Endothelial cell (in vitro differentiated cells): ENCODE data around the gene TNFSF18. TPM values are rescaled to one million over a fixed set of nuclear protein-coding genes. Genes with fewer than 3 reads are reported as not detected.

Source experiments
- DNase-seq: peaks from one replicate; pipeline ENCODE4 v3.0.0; 2021; ENCODE audit warnings: low spot score
- H3K27ac Mint-ChIP-seq: one replicate; pipeline ENCODE4 v1.8.0; 2021; ENCODE audit warnings: mixed read lengths, inconsistent platforms; ENCODE audit not compliant: unreplicated experiment
- H3K27me3 Mint-ChIP-seq: one replicate; pipeline ENCODE4 v1.8.0; 2021; ENCODE audit warnings: mild to moderate bottlenecking, moderate library complexity, mixed read lengths, inconsistent platforms; ENCODE audit not compliant: unreplicated experiment
- H3K36me3 Mint-ChIP-seq: one replicate; pipeline ENCODE4 v1.8.0; 2021; ENCODE audit warnings: mild to moderate bottlenecking, low read depth, mixed read lengths, inconsistent platforms; ENCODE audit not compliant: unreplicated experiment
- H3K4me1 Mint-ChIP-seq: one replicate; pipeline ENCODE4 v1.8.0; 2021; ENCODE audit warnings: mild to moderate bottlenecking, mixed read lengths, inconsistent platforms; ENCODE audit not compliant: unreplicated experiment
- H3K4me3 Mint-ChIP-seq: one replicate; pipeline ENCODE4 v1.8.0; 2021; ENCODE audit warnings: mild to moderate bottlenecking, mixed read lengths, inconsistent platforms; ENCODE audit not compliant: unreplicated experiment
- H3K9me3 Mint-ChIP-seq: one replicate; pipeline ENCODE4 v1.8.0; 2021; ENCODE audit warnings: mixed read lengths, inconsistent platforms; ENCODE audit not compliant: unreplicated experiment
- CTCF ChIP-seq: fragments of 200-600 bp; sonication (generic); IDR thresholded peaks from one replicate; pipeline ENCODE4 v1.5.0; 2021; ENCODE audit warnings: antibody characterized with exemption; ENCODE audit not compliant: unreplicated experiment
- long read RNA-seq: library from polyadenylated mRNA; unstranded; transcript quantifications from one replicate; pipeline ENCODE4 v2.0.0, GENCODE V29; 2020; ENCODE audit not compliant: unreplicated experiment
- total RNA-seq: library from RNA; stranded (reverse); fragmentation: NEBNext Ultra II Directional; extraction: Animal tissue kit (Norgen Biotek cat#: 25700); gene quantifications from one replicate; pipeline ENCODE4 v1.2.1, GENCODE V29; 2021; ENCODE audit not compliant: unreplicated experiment

TNFSF18 gene
- 0.33 TPM for total RNA-seq
- long read RNA-seq = 0 reads

GRCh38 chr1:173050865-173051264, at the start of gene TNFSF18:
Gene TNFSF18, minus strand, starts transcription at chr1:173050941. Its CDS starts 45 bp downstream, at chr1:173050896.
- no peak for TF ChIP-seq CTCF
- no peak for DNase-seq
- no peaks in the 10 kb centered on the region for H3K4me1 Mint-ChIP-seq
- no peaks in the 10 kb centered on the region for H3K27me3 Mint-ChIP-seq
- H3K27ac Mint-ChIP-seq = no peak within 1 kb of the TSS
- no peak within 1 kb of the TSS for H3K4me3 Mint-ChIP-seq
- no peaks in the 10 kb centered on the region for H3K9me3 Mint-ChIP-seq
- no peaks in the 10 kb centered on the region for H3K36me3 Mint-ChIP-seq

GRCh38 chr1:173099166-173099565, 48.4 kb upstream of the TNFSF18 start:
- H3K4me3 Mint-ChIP-seq = no peak overlapping the region
- no peak for DNase-seq
- H3K36me3 Mint-ChIP-seq = peaks cover 4% of the 10 kb centered on the region
- H3K27ac Mint-ChIP-seq = no peak overlapping the region
- no peaks in the 10 kb centered on the region for H3K4me1 Mint-ChIP-seq
- H3K9me3 Mint-ChIP-seq = no peaks in the 10 kb centered on the region
- TF ChIP-seq CTCF = no peak
- H3K27me3 Mint-ChIP-seq = peaks cover 3% of the 10 kb centered on the region

- Mint-ChIP-seq H3K36me3 (peaks cover 4% of the 10 kb centered on the region), H3K4me1 (no peaks in the 10 kb centered on the region), H3K4me3 (no peak overlapping the region), H3K9me3 (no peaks in the 10 kb centered on the region), H3K27me3 (peaks cover 3% of the 10 kb centered on the region), H3K27ac (no peak overlapping the region)
- no peak for DNase-seq
- TF ChIP-seq CTCF = no peak
These were observed 47.4 kb upstream of the TNFSF18 start for GRCh38 chr1:173098117-173098516.

- Mint-ChIP-seq H3K9me3 (no peaks in the 10 kb centered on the region), H3K4me3 (no peak overlapping the region), H3K36me3 (no peaks in the 10 kb centered on the region), H3K4me1 (no peaks in the 10 kb centered on the region), H3K27me3 (peaks cover 3% of the 10 kb centered on the region), H3K27ac (no peak overlapping the region)
- TF ChIP-seq CTCF = no peak
- DNase-seq = no peak
These were observed 46.3 kb upstream of the TNFSF18 start for GRCh38 chr1:173097001-173097400.

- peaks cover 5% of the 10 kb centered on the region for H3K27me3 Mint-ChIP-seq
- no peak overlapping the region for H3K4me3 Mint-ChIP-seq
- TF ChIP-seq CTCF = no peak
- no peaks in the 10 kb centered on the region for H3K9me3 Mint-ChIP-seq
- DNase-seq = no peak
- no peaks in the 10 kb centered on the region for H3K36me3 Mint-ChIP-seq
- H3K27ac Mint-ChIP-seq = no peak overlapping the region
- H3K4me1 Mint-ChIP-seq = no peaks in the 10 kb centered on the region
These were observed 44.9 kb upstream of the TNFSF18 start for GRCh38 chr1:173095632-173096031.
